ENCODE data around the gene HEMK1. TPM values are rescaled to one million over a fixed set of nuclear protein-coding genes. Genes with fewer than 3 reads are reported as not detected.

The HEMK1 gene
- total RNA-seq, 1 experiment from 2014 or later, result 12.5 TPM

- no peaks in the 10 kb centered on the region for H3K27me3 ChIP-seq (ENCODE audit: insufficient read depth, low read length)
- TF ChIP-seq, protein P1, sequence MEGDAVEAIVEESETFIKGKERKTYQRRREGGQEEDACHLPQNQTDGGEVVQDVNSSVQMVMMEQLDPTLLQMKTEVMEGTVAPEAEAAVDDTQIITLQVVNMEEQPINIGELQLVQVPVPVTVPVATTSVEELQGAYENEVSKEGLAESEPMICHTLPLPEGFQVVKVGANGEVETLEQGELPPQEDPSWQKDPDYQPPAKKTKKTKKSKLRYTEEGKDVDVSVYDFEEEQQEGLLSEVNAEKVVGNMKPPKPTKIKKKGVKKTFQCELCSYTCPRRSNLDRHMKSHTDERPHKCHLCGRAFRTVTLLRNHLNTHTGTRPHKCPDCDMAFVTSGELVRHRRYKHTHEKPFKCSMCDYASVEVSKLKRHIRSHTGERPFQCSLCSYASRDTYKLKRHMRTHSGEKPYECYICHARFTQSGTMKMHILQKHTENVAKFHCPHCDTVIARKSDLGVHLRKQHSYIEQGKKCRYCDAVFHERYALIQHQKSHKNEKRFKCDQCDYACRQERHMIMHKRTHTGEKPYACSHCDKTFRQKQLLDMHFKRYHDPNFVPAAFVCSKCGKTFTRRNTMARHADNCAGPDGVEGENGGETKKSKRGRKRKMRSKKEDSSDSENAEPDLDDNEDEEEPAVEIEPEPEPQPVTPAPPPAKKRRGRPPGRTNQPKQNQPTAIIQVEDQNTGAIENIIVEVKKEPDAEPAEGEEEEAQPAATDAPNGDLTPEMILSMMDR (conservative IDR thresholded peaks at IDR 0.05), result peak; percentile 89
- Mint-ChIP-seq H3K27ac (no peak overlapping the region), H3K4me1 (peaks cover 2 to 11% of the 10 kb centered on the region in 2 experiments), H3K36me3 (ENCODE audit: insufficient read depth in 1 of 3, low read depth in 3 of 3) (peaks cover 0 to 1% (median 0%) of the 10 kb centered on the region in 3 experiments; a peak in 1 of 7 replicates), H3K27me3 (ENCODE audit: low read depth) (peaks cover under 1% of the 10 kb centered on the region), H3K4me3 (peak overlapping the region in 1 of 2 experiments; percentile 44; a peak in 1 of 5 replicates), H3K9me3 (no peaks in the 10 kb centered on the region)
- H3K27ac ChIP-seq (ENCODE audit: insufficient read length, low read depth, low read length), result no peak overlapping the region
- no peak overlapping the region for H2AK5ac ChIP-seq (ENCODE audit: insufficient read length, low read length)
- H2AFZ ChIP-seq (ENCODE audit: low read length), result no peak overlapping the region
- H3K23me2 ChIP-seq (ENCODE audit: insufficient read length, low read depth, low read length, poor library complexity, severe bottlenecking), result peaks cover 5% of the 10 kb centered on the region
- H2BK5ac ChIP-seq (ENCODE audit: insufficient read length, low read length), result no peak overlapping the region
- H3K4ac ChIP-seq (ENCODE audit: low read depth, low read length), result no peak overlapping the region
- no peaks in the 10 kb centered on the region for H3K9me3 ChIP-seq (ENCODE audit: control insufficient read depth, low read depth, low read length)
- no peak overlapping the region for H2BK12ac ChIP-seq (ENCODE audit: insufficient read length, low read depth, low read length)
- H3K56ac ChIP-seq (ENCODE audit: insufficient read length, low read depth, low read length), result no peak overlapping the region
- peak; percentile 75 for DNase-seq
- no peak overlapping the region for H4K8ac ChIP-seq (replicated peaks; ENCODE audit: insufficient read length, low read depth, low read length)
- H3K4me2 ChIP-seq (ENCODE audit: insufficient read depth, insufficient read length, low read length), result no peak overlapping the region
- no peak overlapping the region for H3K14ac ChIP-seq (ENCODE audit: insufficient read depth, low read length)
- no peaks in the 10 kb centered on the region for H3K79me2 ChIP-seq (ENCODE audit: insufficient read depth, low read length)
- H2BK15ac ChIP-seq (ENCODE audit: low read depth, low read length), result no peak overlapping the region
- H4K20me1 ChIP-seq (ENCODE audit: control insufficient read depth, insufficient read depth, insufficient read length), result no peaks in the 10 kb centered on the region
- no CpG with 5 or more reads among the region's 1 CpG for WGBS (ENCODE audit: extremely low coverage, insufficient read length, low lambda C conversion rate)
- no peak overlapping the region for H3K18ac ChIP-seq (ENCODE audit: insufficient read length, low read depth, low read length)
- no peak overlapping the region for H3K9ac ChIP-seq (ENCODE audit: extremely low read depth, insufficient read length, low read length)
- no peak overlapping the region for H4K5ac ChIP-seq (ENCODE audit: insufficient read length, low read depth, low read length)
- H2BK20ac ChIP-seq (ENCODE audit: low read depth, low read length, poor library complexity, severe bottlenecking), result no peak overlapping the region
- H4K91ac ChIP-seq (ENCODE audit: insufficient read length, low read depth, low read length), result no peak overlapping the region
- H3K23ac ChIP-seq (ENCODE audit: insufficient read length, low read depth, low read length), result no peak overlapping the region
- H3T11ph ChIP-seq (ENCODE audit: low read length), result no peak overlapping the region
- H2BK120ac ChIP-seq (ENCODE audit: low read depth, low read length, poor library complexity, severe bottlenecking), result no peak overlapping the region
- no peaks in the 10 kb centered on the region for H3K79me1 ChIP-seq (ENCODE audit: insufficient read depth, low read depth, low read length, poor library complexity, severe bottlenecking)
- H3K4me1 ChIP-seq (ENCODE audit: insufficient read depth, low read length), result no peaks in the 10 kb centered on the region
Measured at GRCh38 chr3:50572158-50572557, 2.8 kb downstream of the HEMK1 start.

All from H9 (cell line).